GM08714 (cell line): Measurements from ENCODE around the gene ALG12.
A peak's percentile ranks its signal among the peaks of the same experiment; 100 is the strongest.

ENCODE experiments used
- H3K4me3 ChIP-seq: fragments of 200-500 bp; sonication (Bioruptor generic); 2 replicates; pipeline ENCODE4 v1.5.1; 2014; ENCODE audit warnings: mild to moderate bottlenecking, low read length, inconsistent platforms
- ZNF274 ChIP-seq: IDR thresholded peaks from 2 replicates; pipeline ENCODE4 v1.6.1; 2012; ENCODE audit warnings: mild to moderate bottlenecking, low read depth, low read length

Gene ALG12

GRCh38 chr22:49889071-49889470 lies 29.2 kb downstream of the ALG12 start:
- no peak for TF ChIP-seq ZNF274
- H3K4me3 ChIP-seq = no peak overlapping the region

DNA sequence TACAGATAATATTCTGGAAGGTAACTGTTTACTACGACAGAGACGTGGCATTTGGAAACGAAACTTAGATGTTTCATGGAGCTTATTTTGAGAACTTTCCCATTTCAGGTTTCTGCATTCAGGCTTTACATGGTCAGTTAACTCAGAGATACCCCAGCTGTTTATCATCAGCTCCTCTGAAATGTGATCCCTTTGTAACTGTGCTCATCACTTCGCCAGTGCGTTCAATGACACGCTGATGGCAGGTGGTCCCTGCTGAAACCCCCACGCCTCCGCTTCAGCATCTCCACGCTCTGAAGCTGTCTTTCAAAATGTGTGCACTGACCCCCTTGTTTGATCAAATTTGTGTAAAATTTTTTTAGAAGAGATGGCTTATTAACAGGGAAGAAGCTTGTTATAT lies 30.5 kb downstream of the ALG12 start:
- H3K4me3 ChIP-seq = no peak overlapping the region
- no peak for TF ChIP-seq ZNF274

DNA sequence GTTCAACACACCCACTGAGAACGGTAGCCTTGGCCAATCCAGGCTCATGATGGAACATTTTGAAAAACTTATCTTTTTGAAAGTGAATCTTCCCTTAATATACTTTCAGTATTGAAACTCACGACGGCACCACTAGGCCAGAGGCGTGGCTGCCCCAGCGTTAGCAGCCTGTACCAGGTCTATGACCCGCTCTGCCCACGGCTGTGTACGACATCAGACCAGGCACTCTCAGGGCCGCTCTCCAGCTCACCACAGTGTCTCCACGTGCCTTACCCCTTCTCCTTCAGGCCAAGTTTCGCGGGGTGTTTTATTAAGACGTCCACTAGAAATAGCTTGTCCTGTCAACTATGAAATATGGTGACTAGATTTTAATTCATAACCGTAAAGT lies 31.2 kb downstream of the ALG12 start:
- no peak overlapping the region for H3K4me3 ChIP-seq
- TF ChIP-seq ZNF274 = no peak

DNA sequence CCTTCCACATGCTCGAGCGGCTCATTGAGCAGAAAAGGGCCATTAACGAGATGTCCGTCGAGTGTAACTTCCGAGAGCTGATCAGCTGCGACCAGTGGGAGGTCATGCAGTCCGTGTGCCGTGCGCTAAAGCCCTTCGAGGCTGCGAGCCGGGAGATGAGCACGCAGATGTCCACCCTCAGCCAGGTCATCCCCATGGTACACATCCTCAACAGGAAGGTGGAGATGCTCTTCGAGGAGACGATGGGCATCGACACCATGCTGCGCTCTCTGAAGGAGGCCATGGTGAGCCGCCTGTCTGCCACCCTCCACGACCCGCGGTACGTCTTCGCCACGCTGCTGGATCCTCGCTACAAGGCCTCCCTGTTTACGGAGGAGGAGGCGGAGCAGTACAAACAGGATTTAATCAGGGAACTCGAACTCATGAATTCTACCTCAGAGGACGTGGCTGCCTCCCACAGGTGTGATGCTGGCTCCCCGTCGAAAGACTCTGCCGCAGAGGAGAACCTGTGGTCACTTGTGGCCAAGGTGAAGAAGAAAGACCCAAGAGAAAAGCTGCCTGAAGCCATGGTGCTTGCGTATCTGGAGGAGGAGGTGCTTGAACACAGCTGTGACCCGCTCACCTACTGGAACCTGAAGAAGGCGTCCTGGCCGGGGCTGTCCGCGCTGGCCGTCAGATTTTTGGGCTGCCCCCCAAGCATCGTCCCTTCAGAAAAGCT lies 31.7 kb downstream of the ALG12 start:
- TF ChIP-seq ZNF274 = no peak
- H3K4me3 ChIP-seq = no peak overlapping the region

DNA sequence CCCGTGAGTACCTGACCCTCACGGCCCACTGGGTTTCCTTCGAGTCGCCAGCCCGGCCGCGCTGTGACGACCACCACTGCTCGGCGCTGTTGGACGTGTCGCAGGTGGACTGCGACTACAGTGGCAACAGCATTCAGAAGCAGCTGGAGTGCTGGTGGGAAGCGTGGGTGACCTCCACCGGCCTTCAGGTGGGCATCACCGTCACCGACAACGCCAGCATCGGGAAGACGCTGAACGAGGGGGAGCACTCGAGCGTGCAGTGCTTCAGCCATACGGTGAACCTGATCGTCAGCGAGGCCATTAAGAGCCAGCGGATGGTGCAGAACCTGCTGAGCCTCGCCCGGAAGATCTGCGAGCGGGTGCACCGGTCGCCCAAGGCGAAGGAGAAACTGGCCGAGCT lies 32.4 kb downstream of the ALG12 start:
- no peak for TF ChIP-seq ZNF274
- no peak overlapping the region for H3K4me3 ChIP-seq

DNA sequence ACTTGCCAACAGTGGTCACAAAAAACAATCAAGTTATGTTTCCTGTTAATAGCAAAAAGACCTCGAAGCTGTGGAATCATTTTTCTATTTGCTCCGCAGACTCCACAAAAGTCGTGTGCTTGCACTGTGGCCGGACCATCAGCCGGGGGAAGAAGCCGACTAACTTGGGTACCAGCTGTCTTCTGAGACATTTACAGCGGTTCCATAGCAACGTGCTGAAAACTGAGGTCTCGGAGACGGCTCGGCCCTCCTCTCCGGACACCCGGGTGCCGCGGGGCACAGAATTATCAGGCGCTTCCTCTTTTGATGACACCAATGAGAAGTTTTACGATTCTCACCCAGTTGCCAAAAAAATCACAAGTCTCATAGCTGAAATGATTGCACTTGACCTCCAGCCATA lies 33.0 kb downstream of the ALG12 start:
- no peak for TF ChIP-seq ZNF274
- no peak overlapping the region for H3K4me3 ChIP-seq

GRCh38 chr22:49884503-49885260 lies 33.6 kb downstream of the ALG12 start:
- TF ChIP-seq ZNF274 = no peak
- H3K4me3 ChIP-seq = no peak overlapping the region

- no peak for TF ChIP-seq ZNF274
- no peak overlapping the region for H3K4me3 ChIP-seq
Measured at GRCh38 chr22:49884075-49884474, 34.2 kb downstream of the ALG12 start.

- no peak for TF ChIP-seq ZNF274
Measured at GRCh38 chr22:49883294-49883640, 35.0 kb downstream of the ALG12 start.

DNA sequence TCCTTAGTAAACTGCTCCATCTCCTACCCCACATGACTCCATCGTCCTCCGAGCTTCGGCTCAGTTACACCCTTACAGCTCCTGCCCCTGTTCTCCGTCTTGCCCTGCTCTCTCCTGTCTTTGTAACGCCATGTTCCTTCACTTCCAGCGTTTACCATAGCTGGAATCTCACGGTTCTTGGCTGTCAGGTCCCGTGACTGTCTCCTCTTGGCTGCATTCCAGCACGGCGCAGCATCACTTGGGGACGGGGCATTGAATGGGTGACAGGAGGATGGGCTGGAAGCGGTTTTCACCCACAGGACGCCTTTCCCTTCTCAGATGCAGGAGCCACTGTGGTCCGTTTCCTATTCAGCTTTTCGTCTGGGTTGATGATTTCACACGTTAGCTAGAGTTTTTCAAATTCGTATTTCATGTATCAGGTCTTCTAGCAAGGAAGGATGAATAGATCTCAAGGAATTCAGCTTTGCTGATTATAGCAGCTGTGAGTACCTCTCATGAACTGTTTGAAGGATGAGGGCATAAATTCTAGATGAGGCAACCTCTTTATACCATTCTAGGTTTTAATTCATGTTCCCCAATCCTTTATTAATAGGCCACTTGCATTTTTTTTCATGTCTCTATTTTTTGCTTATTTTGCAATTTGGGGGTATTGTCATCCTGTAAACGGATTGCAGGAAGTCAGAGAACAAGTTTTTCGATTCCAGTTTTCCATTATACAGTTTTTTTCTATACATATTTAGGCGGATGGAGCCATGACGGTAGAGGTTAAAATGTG lies 35.5 kb downstream of the ALG12 start:
- no peak overlapping the region for H3K4me3 ChIP-seq
- TF ChIP-seq ZNF274 = no peak

More at GRCh38 chr22:49883294-49883640, 35.0 kb downstream of the ALG12 start:
- no peak overlapping the region for H3K4me3 ChIP-seq

- no peak for TF ChIP-seq ZNF274
- H3K4me3 ChIP-seq = peak overlapping the region; percentile 43; the same call in 1 of the 2 replicates
Measured at GRCh38 chr22:49881856-49882255, 36.4 kb downstream of the ALG12 start.

GRCh38 chr22:49880281-49880680 lies 38.0 kb downstream of the ALG12 start:
- TF ChIP-seq ZNF274 = no peak
- H3K4me3 ChIP-seq = no peak overlapping the region

GRCh38 chr22:49879871-49880270 lies 38.4 kb downstream of the ALG12 start:
- no peak for TF ChIP-seq ZNF274
- no peak overlapping the region for H3K4me3 ChIP-seq

- no peak for TF ChIP-seq ZNF274
- no peak overlapping the region for H3K4me3 ChIP-seq
Measured at GRCh38 chr22:49878206-49878605, 40.0 kb downstream of the ALG12 start.

DNA sequence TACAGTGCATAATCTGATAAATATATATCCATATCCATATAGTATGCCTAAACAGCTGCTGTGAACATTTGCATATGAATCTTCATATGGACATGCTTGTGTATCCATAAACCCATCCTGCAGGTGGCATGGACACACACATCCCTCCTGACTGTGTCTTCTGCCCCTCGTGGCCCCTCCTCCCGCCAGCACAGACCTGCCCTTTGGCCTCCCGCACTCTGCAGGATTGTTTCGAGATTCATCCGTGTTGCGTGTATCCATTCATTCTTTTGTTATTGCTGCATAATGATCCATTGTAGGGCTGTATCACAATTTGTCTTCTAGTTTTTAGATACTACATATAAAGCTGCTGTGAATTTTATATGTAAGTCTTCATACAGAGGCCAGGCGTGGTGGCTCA lies 40.6 kb downstream of the ALG12 start:
- no peak overlapping the region for H3K4me3 ChIP-seq
- TF ChIP-seq ZNF274 = no peak
